DND-41 (cell line): ENCODE measurements around the gene TM4SF4.
"Not testable (repeated sequence)": the region's sequence is repeated elsewhere in the genome, so short reads cannot be mapped to it uniquely, and the experiment has no call there.

Source experiments
- EZH2 ChIP-seq: IDR thresholded peaks from 3 replicates; pipeline ENCODE4 v1.6.1; 2012; ENCODE audit warnings: borderline replicate concordance, low read depth, mild to moderate bottlenecking, moderate library complexity, low read length, inconsistent platforms; ENCODE audit not compliant: severe bottlenecking
- TF ChIP-seq, protein P1 (sequence below): IDR thresholded peaks from 2 replicates; pipeline ENCODE4 v1.5.1; 2012; ENCODE audit warnings: borderline replicate concordance, low read length, moderate library complexity, mild to moderate bottlenecking; ENCODE audit not compliant: poor library complexity, severe bottlenecking; ENCODE audit errors: extremely low read depth

GRCh38 chr3:149444867-149445266 lies 29.6 kb upstream of the TM4SF4 start:
- TF ChIP-seq, protein P1, sequence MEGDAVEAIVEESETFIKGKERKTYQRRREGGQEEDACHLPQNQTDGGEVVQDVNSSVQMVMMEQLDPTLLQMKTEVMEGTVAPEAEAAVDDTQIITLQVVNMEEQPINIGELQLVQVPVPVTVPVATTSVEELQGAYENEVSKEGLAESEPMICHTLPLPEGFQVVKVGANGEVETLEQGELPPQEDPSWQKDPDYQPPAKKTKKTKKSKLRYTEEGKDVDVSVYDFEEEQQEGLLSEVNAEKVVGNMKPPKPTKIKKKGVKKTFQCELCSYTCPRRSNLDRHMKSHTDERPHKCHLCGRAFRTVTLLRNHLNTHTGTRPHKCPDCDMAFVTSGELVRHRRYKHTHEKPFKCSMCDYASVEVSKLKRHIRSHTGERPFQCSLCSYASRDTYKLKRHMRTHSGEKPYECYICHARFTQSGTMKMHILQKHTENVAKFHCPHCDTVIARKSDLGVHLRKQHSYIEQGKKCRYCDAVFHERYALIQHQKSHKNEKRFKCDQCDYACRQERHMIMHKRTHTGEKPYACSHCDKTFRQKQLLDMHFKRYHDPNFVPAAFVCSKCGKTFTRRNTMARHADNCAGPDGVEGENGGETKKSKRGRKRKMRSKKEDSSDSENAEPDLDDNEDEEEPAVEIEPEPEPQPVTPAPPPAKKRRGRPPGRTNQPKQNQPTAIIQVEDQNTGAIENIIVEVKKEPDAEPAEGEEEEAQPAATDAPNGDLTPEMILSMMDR = not testable (repeated sequence)
- TF ChIP-seq EZH2 = not testable (repeated sequence)
